PC-9 (cell line): ENCODE results near the gene LOXL1. TPM values are rescaled to one million over a fixed set of nuclear protein-coding genes. Genes with fewer than 3 reads are reported as not detected.

Experiments
- BruUV-seq: library from RNA; stranded (reverse); fragments of 400-500 nt; replicated peaks from 2 replicates; lab custom pipeline; 2021; lab: Mats Ljungman, UMichigan
- CTCF ChIA-PET: fragments of 300-600 bp; sonication (Branson Sonifier 250); formaldehyde crosslinking; loops from one replicate; lab custom pipeline; 2022; ENCODE audit warnings: antibody characterized with exemption; lab: Charles Lee
- POLR2A ChIA-PET: fragments of 300-600 bp; sonication (Branson Sonifier 250); formaldehyde crosslinking; loops from one replicate; lab custom pipeline; 2022; ENCODE audit warnings: antibody characterized with exemption; ENCODE audit not compliant: unreplicated experiment; lab: Charles Lee
- DNase-seq, 2 experiments: peaks; one replicate each; pipeline versions ENCODE4 v3.0.0 to v3.0.0-alpha.2; 2015 to 2022; ENCODE audit warnings: mixed read lengths in 1 of 2
- H2AFZ ChIP-seq: fragments of 200-600 bp; sonication (generic); 2 replicates; pipeline ENCODE4 v1.8.1; 2017; ENCODE audit warnings: antibody characterized with exemption
- H3F3A ChIP-seq: fragments of 200-600 bp; sonication (generic); 2 replicates; pipeline ENCODE4 v1.8.1; 2017; ENCODE audit warnings: antibody characterized with exemption, mild to moderate bottlenecking, low read depth; ENCODE audit not compliant: insufficient read depth
- H3K27ac ChIP-seq: fragments of 200-600 bp; sonication (generic); 2 replicates; pipeline ENCODE4 v1.6.1; 2016; ENCODE audit warnings: mixed run types
- H3K27me3 ChIP-seq: fragments of 200-600 bp; sonication (generic); 2 replicates; pipeline ENCODE4 v1.6.1; 2016; ENCODE audit warnings: low read depth, mixed run types; ENCODE audit not compliant: insufficient read depth
- H3K36me3 ChIP-seq: fragments of 200-600 bp; sonication (generic); 2 replicates; pipeline ENCODE4 v1.6.1; 2016; ENCODE audit warnings: low read depth, mixed run types
- H3K4me1 ChIP-seq: fragments of 200-600 bp; sonication (generic); replicated peaks from 2 replicates; pipeline ENCODE4 v1.6.1; 2016; ENCODE audit warnings: mixed run types; ENCODE audit not compliant: insufficient read depth
- H3K4me2 ChIP-seq: fragments of 200-600 bp; sonication (generic); 2 replicates; pipeline ENCODE4 v1.6.1; 2017; ENCODE audit warnings: mixed run types
- H3K4me3 ChIP-seq: fragments of 200-600 bp; sonication (generic); 2 replicates; pipeline ENCODE4 v1.6.1; 2016; ENCODE audit warnings: mixed run types
- H3K79me2 ChIP-seq: fragments of 200-600 bp; sonication (generic); 2 replicates; pipeline ENCODE4 v1.6.1; 2017; ENCODE audit warnings: low read depth, mixed run types
- H3K9me2 ChIP-seq: fragments of 200-600 bp; sonication (generic); 2 replicates; pipeline ENCODE4 v1.8.1; 2017; ENCODE audit warnings: mild to moderate bottlenecking; ENCODE audit not compliant: insufficient read depth
- H3K9me3 ChIP-seq: fragments of 200-600 bp; sonication (generic); 2 replicates; pipeline ENCODE4 v1.8.1; 2016; ENCODE audit warnings: low read depth; ENCODE audit not compliant: insufficient read depth
- H4K20me1 ChIP-seq: fragments of 200-600 bp; sonication (generic); 2 replicates; pipeline ENCODE4 v1.8.1; 2017; ENCODE audit not compliant: insufficient read depth
- EZH2 ChIP-seq: fragments of 200-600 bp; sonication (generic); IDR thresholded peaks from 2 replicates; pipeline ENCODE4 v1.8.0; 2017; ENCODE audit warnings: antibody characterized with exemption, low read depth
- intact Hi-C: fragments of 100-400 bp; cut with micrococcal nuclease; formaldehyde crosslinking; loops from one replicate; pipeline ENCODE4 v1.10.0; 2022; ENCODE audit not compliant: unreplicated experiment
- total RNA-seq: library from RNA; stranded (reverse); gene quantifications from 2 replicates; pipeline ENCODE4 v1.2.3, GENCODE V29; 2021
- TF ChIP-seq, protein P1 (sequence below): fragments of 200-600 bp; sonication (generic); conservative IDR thresholded peaks from 2 replicates; pipeline ENCODE4 v1.6.1; 2017; ENCODE audit warnings: mixed run types, antibody characterized with exemption, mild to moderate bottlenecking, moderate library complexity

The LOXL1 gene
- total RNA-seq, 1 experiment from 2014 or later = 50.7 TPM

DNA sequence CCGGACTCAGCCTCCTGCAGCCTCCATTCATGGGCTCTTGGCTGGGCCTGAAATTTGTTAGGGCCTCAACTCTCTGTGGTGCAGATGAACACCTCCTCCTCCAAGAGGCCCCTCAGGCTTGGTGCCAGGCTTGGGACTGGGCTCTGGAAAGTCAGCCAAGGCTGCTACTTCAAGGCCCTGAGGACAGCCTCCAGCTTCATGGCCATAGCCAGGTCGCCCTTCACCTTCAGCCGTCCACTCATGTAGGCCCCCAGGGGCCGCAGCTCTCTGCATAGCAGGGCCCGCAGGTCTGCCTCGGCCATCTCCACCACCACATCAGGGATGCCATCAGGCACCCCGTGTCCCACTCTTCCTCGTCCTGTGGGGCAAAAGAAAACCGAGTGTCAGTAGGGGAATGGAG lies 57.5 kb downstream of the LOXL1 start:
- Histone ChIP-seq H3K4me1 (peaks cover 49% of the 10 kb centered on the region), H3K4me2 (peak overlapping the region; percentile 68; the same call in 1 of the 2 replicates), H3F3A (peaks cover 19% of the 10 kb centered on the region), H3K27me3 (no peaks in the 10 kb centered on the region), H2AFZ (no peak overlapping the region), H3K9me2 (no peaks in the 10 kb centered on the region; the same call in 1 of the 2 replicates), H3K4me3 (no peak overlapping the region), H3K36me3 (no peaks in the 10 kb centered on the region), H3K79me2 (no peaks in the 10 kb centered on the region), H3K27ac (0 out of 2 replicates have a peak overlapping the region, but pooled peaks have one; percentile 24), H4K20me1 (no peaks in the 10 kb centered on the region), H3K9me3 (no peaks in the 10 kb centered on the region)
- no peak for DNase-seq
- intact Hi-C loops = loop anchor here (5.0 to 10.0 kb wide), 2 partner anchors 69 to 221 kb away; partner anchors contain the start of gene STRA6
- POLR2A ChIA-PET = interaction anchor here (0.6 to 1.4 kb wide), 2 partner anchors 11 to 56 kb away, joined by 3 to 6 read pairs; partner anchors contain the start of gene PML
- CTCF ChIA-PET = interaction anchor here (0.6 to 2.8 kb wide), 4 partner anchors 11 to 838 kb away, joined by 3 to 11 read pairs (median 3); no protein-coding TSS in a partner anchor
- BruUV-seq = no TSS peak
- TF ChIP-seq, protein P1, sequence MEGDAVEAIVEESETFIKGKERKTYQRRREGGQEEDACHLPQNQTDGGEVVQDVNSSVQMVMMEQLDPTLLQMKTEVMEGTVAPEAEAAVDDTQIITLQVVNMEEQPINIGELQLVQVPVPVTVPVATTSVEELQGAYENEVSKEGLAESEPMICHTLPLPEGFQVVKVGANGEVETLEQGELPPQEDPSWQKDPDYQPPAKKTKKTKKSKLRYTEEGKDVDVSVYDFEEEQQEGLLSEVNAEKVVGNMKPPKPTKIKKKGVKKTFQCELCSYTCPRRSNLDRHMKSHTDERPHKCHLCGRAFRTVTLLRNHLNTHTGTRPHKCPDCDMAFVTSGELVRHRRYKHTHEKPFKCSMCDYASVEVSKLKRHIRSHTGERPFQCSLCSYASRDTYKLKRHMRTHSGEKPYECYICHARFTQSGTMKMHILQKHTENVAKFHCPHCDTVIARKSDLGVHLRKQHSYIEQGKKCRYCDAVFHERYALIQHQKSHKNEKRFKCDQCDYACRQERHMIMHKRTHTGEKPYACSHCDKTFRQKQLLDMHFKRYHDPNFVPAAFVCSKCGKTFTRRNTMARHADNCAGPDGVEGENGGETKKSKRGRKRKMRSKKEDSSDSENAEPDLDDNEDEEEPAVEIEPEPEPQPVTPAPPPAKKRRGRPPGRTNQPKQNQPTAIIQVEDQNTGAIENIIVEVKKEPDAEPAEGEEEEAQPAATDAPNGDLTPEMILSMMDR = no peak
- no peak for TF ChIP-seq EZH2

DNA sequence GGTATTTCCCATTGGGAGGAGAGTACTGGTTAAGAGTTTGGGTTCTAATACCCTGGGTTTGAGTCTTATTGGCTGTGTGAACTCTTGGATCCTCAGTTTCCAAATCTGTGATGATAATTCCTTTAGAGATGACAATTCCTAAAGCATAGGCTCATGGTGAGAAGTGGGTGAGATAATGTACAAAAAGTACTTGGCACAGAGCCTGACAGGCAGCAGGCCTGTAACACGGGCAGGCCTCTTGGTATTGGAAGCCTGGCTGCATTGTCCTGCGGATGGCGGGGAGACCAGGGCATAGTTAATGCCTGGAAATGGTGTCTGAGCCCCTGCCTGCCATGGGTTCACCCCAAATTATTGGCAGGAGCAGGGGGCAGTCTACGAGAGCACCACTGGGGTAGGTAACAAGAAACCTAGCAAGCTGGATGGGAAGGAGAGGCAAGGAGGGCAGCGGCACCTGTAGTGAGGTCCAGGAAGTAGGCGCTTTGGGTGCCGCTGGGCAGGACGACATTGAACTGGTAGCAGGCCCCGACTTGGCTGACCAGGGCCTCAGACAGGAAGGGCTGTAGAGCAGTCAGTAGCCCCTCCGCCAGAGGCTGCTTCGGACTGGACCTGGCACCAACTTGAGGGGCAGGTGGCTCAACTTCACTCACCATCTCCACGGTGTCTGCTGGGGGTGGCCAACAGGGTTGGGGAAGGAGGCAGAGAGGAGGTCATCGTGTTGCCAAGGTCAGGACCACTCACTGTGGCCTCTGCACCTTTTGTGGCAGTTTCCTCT lies 58.1 kb downstream of the LOXL1 start:
- TF ChIP-seq, protein P1 = no peak
- no peak for TF ChIP-seq EZH2
- BruUV-seq = no TSS peak
- Histone ChIP-seq H3K9me2 (no peaks in the 10 kb centered on the region; the same call in 1 of the 2 replicates), H2AFZ (no peak overlapping the region), H3K27ac (no peak overlapping the region), H3K9me3 (no peaks in the 10 kb centered on the region), H3K4me2 (no peak overlapping the region), H3K79me2 (no peaks in the 10 kb centered on the region), H3K27me3 (no peaks in the 10 kb centered on the region), H3K4me3 (no peak overlapping the region), H3F3A (peaks cover 24% of the 10 kb centered on the region), H3K4me1 (peaks cover 55% of the 10 kb centered on the region), H4K20me1 (no peaks in the 10 kb centered on the region), H3K36me3 (no peaks in the 10 kb centered on the region)
- POLR2A ChIA-PET = no interaction called here
- DNase-seq = no peak
- CTCF ChIA-PET = interaction anchor here (0.7 kb wide), 1 partner anchor 838 kb away, joined by 3 read pairs; no protein-coding TSS in a partner anchor
- intact Hi-C loops = loop anchor here (5.0 to 10.0 kb wide), 2 partner anchors 68 to 220 kb away; partner anchors contain the start of gene STRA6

DNA sequence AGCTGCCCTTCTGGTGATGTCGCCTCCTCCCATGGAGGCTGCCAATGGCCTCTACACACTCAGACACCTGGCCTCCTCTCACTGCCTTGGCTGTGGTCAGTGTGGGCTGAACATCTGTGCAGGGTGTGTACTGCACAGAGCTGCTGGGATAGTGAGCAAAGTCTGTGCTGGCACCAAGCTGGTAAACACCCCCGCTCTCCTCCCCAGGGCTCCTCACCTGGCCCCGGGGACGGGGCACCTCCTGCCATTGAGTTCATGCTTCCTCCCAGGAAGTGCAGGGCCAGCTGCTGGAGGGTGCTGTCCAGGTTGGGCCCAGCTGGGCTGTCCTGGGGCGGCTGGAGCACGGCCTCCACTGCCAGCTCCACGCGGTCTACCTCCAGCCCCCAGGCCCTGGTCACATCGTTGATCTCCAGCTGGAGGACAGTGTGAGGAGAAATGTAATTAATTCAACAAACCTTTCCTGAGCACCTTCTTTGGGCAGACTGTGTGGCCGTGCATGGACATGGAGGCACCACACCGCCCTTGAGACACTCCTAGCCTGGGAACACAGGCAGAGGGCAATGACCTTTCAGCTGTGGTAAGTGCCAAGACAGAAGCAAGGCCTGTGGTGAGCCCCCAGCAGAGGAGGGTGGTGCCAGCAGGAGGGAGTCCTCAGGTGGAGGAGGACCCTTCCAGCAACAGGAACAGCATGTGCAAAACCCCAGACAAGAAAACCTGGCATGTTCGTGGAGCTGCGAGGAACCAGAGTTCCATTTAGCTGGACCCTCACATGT lies 59.0 kb downstream of the LOXL1 start:
- BruUV-seq = no TSS peak
- CTCF ChIA-PET = interaction anchor here (0.5 kb wide), 1 partner anchor 57 kb away, joined by 3 read pairs; no protein-coding TSS in a partner anchor
- no peaks in the 10 kb centered on the region; the same call in 1 of the 2 replicates for H3K9me2 ChIP-seq
- peaks cover 64% of the 10 kb centered on the region for H3K4me1 ChIP-seq
- H4K20me1 ChIP-seq = no peaks in the 10 kb centered on the region
- H3F3A ChIP-seq = peaks cover 28% of the 10 kb centered on the region
- intact Hi-C loops = loop anchor here (10.0 kb wide), 1 partner anchor 220 kb away; the partner anchor contains the start of gene STRA6
- no peak overlapping the region for H2AFZ ChIP-seq
- H3K4me3 ChIP-seq = no peak overlapping the region
- H3K36me3 ChIP-seq = no peaks in the 10 kb centered on the region
- H3K9me3 ChIP-seq = no peaks in the 10 kb centered on the region
- DNase-seq = peak in 1 of 2 experiments; percentile 45
- POLR2A ChIA-PET = no interaction called here
- no peaks in the 10 kb centered on the region for H3K79me2 ChIP-seq
- H3K4me2 ChIP-seq = no peak overlapping the region
- H3K27me3 ChIP-seq = no peaks in the 10 kb centered on the region
- no peak overlapping the region for H3K27ac ChIP-seq
- TF ChIP-seq, protein P1 = no peak
- no peak for TF ChIP-seq EZH2
